Stimulated activated CD8-positive, alpha-beta memory T cell treated with anti-CD3 and anti-CD28 coated beads, Interleukin-7, amount 100 ng/mL, for 1 hour (primary cell): Measurements from ENCODE around the gene ASCC3.

ENCODE experiments used
- DNase-seq, 2 donors: peaks; one replicate each; pipeline ENCODE4 v3.0.0-alpha.2; 2020; ENCODE audit warnings: low read depth in 2 of 2

The ASCC3 gene

GRCh38 chr6:100595456-100595855 lies 285.7 kb downstream of the ASCC3 start:
- no peak for DNase-seq

DNA sequence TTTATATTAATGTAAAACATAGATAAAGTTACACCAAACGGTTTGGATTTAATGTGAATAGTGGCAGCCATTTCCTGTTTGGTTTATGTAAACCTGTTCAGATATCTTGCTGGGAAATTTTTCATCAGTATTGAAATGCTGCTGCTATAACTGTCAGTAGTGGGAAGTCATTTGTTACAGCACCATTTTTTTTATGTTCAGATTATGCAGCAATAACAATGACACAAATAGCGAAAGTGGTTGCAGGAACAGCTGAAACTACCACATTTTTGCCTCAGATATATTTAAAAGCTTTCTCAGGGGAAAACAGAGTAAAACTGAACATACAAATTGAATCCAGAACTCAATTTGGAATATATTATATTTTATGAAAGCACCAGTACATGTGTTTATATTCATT lies 287.6 kb downstream of the ASCC3 start:
- DNase-seq, result no peak

DNA sequence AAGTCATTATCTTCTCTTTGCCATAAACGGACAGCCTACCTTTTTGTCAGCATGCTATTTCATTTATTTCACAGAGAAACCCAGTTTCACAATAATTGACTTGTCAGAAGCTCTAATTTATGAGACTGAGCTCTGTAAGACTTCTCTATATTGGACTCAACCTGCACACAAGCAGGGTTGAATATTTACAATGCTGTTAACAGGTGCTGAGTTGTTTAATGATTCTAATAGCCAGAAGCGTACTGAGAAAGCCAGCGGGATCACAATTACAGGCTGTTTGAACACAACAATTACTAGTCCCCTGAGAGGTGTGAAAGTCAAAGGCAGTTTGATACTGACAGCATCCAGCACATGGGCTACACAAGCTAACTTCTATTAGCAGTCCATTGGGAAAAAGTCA lies 288.2 kb downstream of the ASCC3 start:
- DNase-seq, result no peak

GRCh38 chr6:100577425-100577824 lies 303.7 kb downstream of the ASCC3 start:
- DNase-seq, result no peak

- no peak for DNase-seq
These were observed 305.2 kb downstream of the ASCC3 start for GRCh38 chr6:100575921-100576320.

DNA sequence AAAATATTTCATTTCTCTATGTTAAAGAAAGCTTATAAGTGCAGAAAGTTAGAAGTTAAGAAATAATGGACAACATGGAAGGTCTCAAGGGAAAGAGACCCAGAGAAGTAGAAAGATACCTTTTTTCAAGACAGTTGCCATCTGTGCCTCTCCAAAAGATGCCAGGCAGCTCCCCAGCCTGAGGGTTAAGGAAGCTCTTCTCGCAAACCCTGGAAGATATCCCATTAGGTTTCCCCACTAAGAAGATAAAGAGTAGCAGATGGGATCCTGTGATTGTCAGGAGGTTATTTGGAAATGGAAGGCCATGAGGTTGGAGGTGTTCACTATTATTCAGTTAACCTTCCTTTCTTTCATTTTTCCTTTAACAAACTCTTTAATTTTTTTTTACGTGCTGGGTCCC lies 306.3 kb downstream of the ASCC3 start:
- no peak for DNase-seq

- DNase-seq, result no peak
These were observed 308.0 kb downstream of the ASCC3 start for GRCh38 chr6:100573166-100573565.

DNA sequence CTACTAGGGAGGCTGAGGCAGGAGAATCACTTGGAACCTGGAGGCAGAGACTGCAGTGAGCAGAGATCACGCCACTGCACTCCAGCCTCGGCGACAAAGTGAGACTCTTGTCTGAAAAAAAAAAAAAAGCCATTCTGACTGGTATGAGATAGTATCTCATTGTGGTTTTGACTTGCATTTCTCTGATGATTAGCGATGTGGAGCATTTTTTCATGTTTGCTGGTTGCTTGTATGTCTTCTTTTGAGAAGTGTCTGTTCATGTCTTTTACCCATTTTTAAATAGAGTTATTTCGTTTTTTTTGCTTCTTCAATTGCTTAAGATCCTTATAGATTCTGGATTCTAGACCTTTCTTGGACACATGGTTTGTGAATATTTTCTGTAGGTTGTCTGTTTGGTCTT lies 312.9 kb downstream of the ASCC3 start:
- no peak for DNase-seq

DNA sequence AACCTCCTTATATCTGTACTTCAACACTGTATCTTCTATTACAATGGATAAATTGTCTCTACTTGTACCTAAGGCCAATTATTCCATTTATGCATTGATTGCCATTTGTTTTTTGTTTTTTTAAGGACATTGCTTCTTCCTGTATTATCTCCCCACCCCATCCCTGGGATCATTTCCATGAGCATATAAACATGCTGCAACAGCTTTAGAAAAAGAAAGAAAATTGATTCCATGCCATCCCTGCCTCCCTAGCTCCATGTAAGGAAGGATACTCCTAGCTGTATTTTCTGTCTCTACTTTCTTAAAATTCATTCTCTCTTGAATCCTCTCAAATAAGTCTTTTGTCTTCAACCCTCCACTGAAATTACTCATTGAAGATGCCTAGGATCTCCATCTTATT lies 314.6 kb downstream of the ASCC3 start:
- no peak for DNase-seq

GRCh38 chr6:100565439-100566104 lies 315.6 kb downstream of the ASCC3 start:
- no peak for DNase-seq

DNA sequence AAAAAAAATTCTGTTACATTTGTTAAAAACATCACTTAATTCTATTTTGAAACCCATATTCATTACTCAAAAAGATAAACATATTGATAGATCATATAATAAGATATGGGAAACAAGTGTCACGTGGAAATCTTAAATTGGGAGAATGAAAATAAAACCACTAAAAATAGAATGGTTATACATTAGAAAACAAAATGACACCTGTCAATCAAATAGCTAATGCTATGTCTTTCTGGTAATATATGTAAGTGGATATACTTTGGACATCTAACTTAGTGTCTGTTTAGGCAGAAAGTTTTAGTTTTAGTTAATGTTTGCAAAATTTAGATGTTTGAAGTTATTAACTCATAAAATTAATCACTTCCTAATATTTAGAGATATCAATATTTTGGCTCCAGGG lies 321.3 kb downstream of the ASCC3 start:
- no peak for DNase-seq

GRCh38 chr6:100554228-100554627 lies 326.9 kb downstream of the ASCC3 start:
- DNase-seq, result no peak

GRCh38 chr6:100553243-100553642 lies 327.9 kb downstream of the ASCC3 start:
- no peak for DNase-seq

DNA sequence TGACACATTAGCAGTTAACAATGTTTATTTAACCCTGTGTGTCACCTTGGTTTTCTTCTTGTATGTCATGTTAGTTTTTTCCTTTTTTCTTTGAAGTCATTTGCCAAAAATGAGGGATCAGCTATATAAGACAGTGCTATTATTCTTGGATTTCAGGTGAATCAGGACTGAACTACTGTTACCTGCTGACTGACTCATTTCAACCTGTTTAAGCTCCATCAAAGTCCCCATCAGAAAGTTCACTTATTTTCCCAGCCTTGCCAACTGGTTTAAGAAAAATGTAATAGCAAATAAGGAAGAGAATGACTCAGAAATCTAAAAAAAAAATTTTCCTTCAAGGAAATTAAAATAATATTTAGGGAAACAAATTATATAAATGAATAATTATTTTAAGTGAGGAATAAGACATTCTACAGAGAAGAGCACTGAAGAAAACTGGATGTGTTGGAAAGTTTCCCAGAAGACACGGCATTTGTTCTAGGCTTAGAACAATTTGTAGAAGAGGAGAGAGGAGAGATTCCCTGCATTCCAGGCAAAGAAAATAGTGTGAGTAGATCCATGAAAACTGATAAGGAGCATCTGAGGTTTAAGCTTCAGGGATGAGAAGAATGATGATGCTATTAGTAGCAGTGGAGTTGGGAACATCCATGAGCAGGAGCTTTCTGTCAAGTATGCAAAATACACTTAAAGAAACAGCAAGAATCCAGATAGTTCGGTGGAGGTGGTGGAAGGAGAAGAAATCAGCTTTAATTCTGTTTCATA lies 331.5 kb downstream of the ASCC3 start:
- DNase-seq, result no peak

DNA sequence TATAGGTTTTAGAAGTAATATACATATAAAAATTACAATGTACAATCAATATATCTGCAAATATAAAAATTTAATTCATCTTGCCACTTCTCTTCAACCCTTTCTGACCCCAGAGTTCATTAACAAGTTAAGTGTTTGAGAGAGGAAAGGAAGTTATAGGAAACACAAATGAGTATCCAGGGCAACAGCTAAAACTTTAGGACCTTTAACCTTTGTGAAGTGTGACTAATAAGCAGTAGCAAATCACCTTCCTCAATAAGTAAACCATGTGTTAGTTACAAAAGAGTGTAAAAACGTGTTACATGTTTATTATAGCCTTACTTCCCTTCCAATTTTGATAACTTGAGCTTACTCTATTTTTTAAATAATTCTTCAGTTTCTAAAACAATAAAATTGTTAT lies 343.0 kb downstream of the ASCC3 start:
- no peak for DNase-seq

- no peak for DNase-seq
These were observed 362.5 kb downstream of the ASCC3 start for GRCh38 chr6:100518588-100518987.

GRCh38 chr6:100517633-100518032 lies 363.5 kb downstream of the ASCC3 start:
- DNase-seq, result no peak

- no peak for DNase-seq
These were observed 364.0 kb downstream of the ASCC3 start for GRCh38 chr6:100517106-100517505.

- no peak for DNase-seq
These were observed 366.5 kb downstream of the ASCC3 start for GRCh38 chr6:100514660-100515059.

DNA sequence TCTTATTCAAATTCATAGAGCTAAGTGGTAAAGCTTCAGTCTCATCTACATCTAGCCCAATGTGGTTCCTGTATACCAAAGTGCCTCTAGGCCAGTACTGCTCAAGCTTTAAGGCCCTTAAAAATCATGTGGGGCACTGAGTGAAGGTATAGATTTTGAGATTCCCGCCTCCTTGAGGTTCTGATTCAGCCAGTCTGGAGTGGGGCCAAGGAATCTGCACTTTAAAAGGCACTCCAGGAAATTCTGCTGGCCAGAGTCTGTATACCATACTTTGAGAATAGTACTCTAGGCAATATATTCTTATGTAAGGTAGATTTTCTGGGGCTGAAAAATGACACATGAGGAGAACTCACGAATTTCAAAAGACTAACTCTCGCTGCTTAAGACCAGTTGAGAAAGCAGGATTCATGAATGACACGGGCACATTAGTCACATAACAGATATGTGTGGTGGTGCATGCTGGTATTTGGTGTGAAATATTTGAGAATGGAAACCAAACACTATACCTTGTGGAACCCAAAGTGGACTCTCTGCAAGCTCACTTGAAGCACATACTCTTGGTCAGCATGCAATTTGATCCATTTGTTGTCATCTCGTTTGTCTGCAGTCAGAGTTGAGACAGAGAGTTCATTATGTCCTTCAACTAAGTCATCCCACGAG lies 368.8 kb downstream of the ASCC3 start:
- no peak for DNase-seq

- no peak for DNase-seq
These were observed 372.0 kb downstream of the ASCC3 start for GRCh38 chr6:100509101-100509500.

GRCh38 chr6:100506651-100507050 lies 374.5 kb downstream of the ASCC3 start:
- DNase-seq, result no peak
